SH-SY5Y (cell line): ENCODE measurements around the gene KLF1.

Experiments used
- GATA2 ChIP-seq: IDR thresholded peaks from 2 replicates; pipeline ENCODE4 v1.6.1; 2011; ENCODE audit warnings: mild to moderate bottlenecking, low read depth, low read length
- GATA3 ChIP-seq: IDR thresholded peaks from 2 replicates; pipeline ENCODE4 v1.6.1; 2011; ENCODE audit warnings: low read depth, mild to moderate bottlenecking, low read length, moderate library complexity

DNA sequence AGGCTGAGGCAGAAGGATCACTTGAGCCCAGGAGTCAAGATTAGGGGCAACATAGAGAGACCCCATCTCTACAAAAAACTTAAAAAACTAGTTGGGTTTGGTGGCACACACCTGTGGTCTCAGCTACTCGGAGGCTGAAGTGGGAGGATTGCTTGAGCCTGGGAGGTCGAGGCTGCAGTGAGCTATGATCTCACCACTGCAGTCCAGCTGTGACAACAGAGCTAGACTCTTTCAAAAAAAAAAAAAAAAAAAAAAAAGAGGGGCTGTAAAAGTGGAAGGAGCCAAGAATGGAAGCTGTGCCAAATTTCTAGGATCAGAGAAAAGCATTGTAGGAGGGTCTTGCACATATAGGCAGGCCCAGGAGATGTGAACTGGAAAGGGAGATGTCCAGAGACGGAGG, 15.3 kb downstream of the KLF1 start:
- TF ChIP-seq GATA3 = no peak
- TF ChIP-seq GATA2 = no peak
